Fibroblast of the aortic adventitia (primary cell): ENCODE measurements around the gene SUPT20HL1. TPM values are rescaled to one million over a fixed set of nuclear protein-coding genes. Genes with fewer than 3 reads are reported as not detected.

Experiments used
- DNase-seq: peaks from one replicate; pipeline ENCODE4 v3.0.0-alpha.2; 2010; ENCODE audit warnings: low read depth
- H3K4me3 ChIP-seq: 2 replicates; pipeline ENCODE4 v1.5.1; 2011; ENCODE audit warnings: low read depth, mild to moderate bottlenecking, control low read depth, low read length, moderate library complexity
- CTCF ChIP-seq: IDR thresholded peaks from 2 replicates; pipeline ENCODE4 v1.5.1; 2011; ENCODE audit warnings: mild to moderate bottlenecking, low read length, control low read depth, inconsistent platforms; ENCODE audit not compliant: insufficient read depth
- total RNA-seq: library from RNA; depleted of rRNA; stranded (reverse); fragments of >200 nt; gene quantifications from 2 replicates; pipeline ENCODE4 v1.2.3, GENCODE V29; 2012; ENCODE audit warnings: low replicate concordance

SUPT20HL1 gene
- total RNA-seq, 1 donor, result not detected

GRCh38 chrX:24391389-24391788 is 30.9 kb downstream of the SUPT20HL1 start:
- no peak overlapping the region for H3K4me3 ChIP-seq
- no peak for TF ChIP-seq CTCF

GRCh38 chrX:24391843-24392242 is 31.4 kb downstream of the SUPT20HL1 start:
- H3K4me3 ChIP-seq, result no peak overlapping the region
- no peak for TF ChIP-seq CTCF
- DNase-seq, result no peak

More at GRCh38 chrX:24391389-24391788, 30.9 kb downstream of the SUPT20HL1 start:
- no peak for DNase-seq

- H3K4me3 ChIP-seq, result no peak overlapping the region
- TF ChIP-seq CTCF, result no peak
- DNase-seq, result peak; percentile 67
Measured at GRCh38 chrX:24392709-24393108, 32.3 kb downstream of the SUPT20HL1 start.

- no peak overlapping the region for H3K4me3 ChIP-seq
- TF ChIP-seq CTCF, result peak; percentile 80
- DNase-seq, result peak; percentile 87
Measured at GRCh38 chrX:24395775-24396174, 35.3 kb downstream of the SUPT20HL1 start.

GRCh38 chrX:24396236-24396930 is 35.9 kb downstream of the SUPT20HL1 start:
- DNase-seq, result peak; percentile 81
- H3K4me3 ChIP-seq, result no peak overlapping the region
- no peak for TF ChIP-seq CTCF

- no peak for TF ChIP-seq CTCF
- H3K4me3 ChIP-seq, result no peak overlapping the region
- no peak for DNase-seq
Measured at GRCh38 chrX:24396931-24397279, 36.5 kb downstream of the SUPT20HL1 start.

- H3K4me3 ChIP-seq, result no peak overlapping the region
- no peak for TF ChIP-seq CTCF
- no peak for DNase-seq
Measured at GRCh38 chrX:24398766-24399165, 38.3 kb downstream of the SUPT20HL1 start.
